OCI-LY1 (cell line): Measurements from ENCODE around the gene DDX31.

Experiments used
- CTCF ChIP-seq: fragments of 200-600 bp; sonication (generic), shearing (Covaris generic); IDR thresholded peaks from 2 replicates; pipeline ENCODE4 v1.5.1; 2017; ENCODE audit warnings: mild to moderate bottlenecking, antibody characterized with exemption, low read length, moderate library complexity, mixed read lengths
- EZH2 ChIP-seq: fragments of 200-600 bp; sonication (generic), shearing (Covaris generic); IDR thresholded peaks from 2 replicates; pipeline ENCODE4 v1.8.0; 2017; ENCODE audit warnings: borderline replicate concordance, mixed run types, mild to moderate bottlenecking, antibody characterized with exemption, low read length, moderate library complexity, mixed read lengths

- no peak for TF ChIP-seq CTCF
- no peak for TF ChIP-seq EZH2
These were observed 30.5 kb downstream of the DDX31 start for GRCh38 chr9:132639322-132639721.
